ENCODE data around the gene ZNF157.

Gene ZNF157

DNA sequence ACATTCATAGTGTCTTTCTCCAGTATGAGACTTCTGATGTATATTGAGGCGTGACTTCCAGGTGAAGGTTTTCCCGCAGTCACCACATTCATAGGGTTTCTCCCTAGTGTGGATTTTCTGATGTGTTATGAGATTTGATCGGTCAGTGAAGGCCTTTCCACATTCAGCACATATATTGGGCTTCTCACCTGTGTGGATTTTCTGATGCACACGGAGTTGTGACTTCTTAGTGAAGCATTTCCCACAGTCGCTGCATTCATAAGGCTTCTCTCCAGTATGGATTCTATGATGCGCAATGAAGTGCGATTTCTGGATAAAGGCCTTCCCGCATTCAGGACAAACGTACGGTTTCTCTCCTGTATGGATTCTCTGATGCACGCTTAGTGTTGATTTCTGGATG, 77.2 kb downstream of the ZNF157 start:
- DNase-seq (ENCODE audit: low spot score) = no peak

DNA sequence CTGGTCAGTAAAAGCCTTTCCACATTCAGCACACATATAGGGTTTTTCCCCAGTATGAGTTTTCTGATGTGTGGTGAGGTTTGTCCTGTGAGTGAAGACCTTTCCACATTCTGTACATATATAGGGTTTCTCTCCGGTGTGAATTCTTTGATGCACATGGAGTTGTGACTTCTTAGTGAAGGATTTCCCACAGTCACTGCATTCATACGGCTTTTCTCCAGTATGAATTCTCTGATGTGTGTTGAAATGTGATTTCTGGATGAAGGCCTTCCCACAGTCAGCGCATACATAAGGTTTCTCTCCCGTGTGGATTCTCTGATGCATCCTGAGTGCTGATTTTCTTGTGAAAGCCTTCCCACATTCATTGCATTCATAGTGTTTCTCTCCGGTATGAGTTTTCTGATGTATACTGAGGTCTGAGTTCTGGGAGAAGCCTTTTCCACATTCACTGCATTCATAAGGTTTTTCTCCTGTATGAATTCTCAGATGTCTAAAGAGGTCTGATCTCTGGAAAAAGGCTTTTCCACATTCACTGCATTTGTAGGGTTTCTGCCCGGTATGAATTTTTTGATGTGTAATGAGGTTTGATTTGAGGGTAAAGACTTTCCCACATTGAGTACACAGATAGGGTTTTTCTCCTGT, 77.9 kb downstream of the ZNF157 start:
- no peak for DNase-seq (ENCODE audit: low spot score)

- no peak for DNase-seq (ENCODE audit: low spot score)
These were observed 81.7 kb downstream of the ZNF157 start for GRCh38 chrX:47452112-47452511.

DNA sequence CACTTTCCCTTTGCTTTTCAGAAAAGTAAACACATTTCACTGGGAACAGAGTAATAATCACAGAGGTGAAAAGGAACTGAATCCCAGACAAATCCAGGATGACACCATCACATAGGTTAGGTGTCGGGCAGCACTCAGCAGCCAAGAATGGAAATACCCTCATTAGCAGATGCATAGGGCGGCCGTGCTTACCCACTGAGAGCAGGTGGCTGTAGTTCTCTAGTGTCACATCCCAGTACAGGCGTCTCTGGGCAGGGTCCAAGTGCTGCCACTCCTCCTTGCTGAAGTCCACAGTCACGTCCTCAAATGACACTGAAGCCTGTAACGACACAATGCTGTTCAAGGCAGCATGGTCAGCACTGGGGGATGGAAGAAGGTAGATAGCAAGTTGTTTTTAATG, 85.7 kb downstream of the ZNF157 start:
- DNase-seq (ENCODE audit: low spot score) = no peak

DNA sequence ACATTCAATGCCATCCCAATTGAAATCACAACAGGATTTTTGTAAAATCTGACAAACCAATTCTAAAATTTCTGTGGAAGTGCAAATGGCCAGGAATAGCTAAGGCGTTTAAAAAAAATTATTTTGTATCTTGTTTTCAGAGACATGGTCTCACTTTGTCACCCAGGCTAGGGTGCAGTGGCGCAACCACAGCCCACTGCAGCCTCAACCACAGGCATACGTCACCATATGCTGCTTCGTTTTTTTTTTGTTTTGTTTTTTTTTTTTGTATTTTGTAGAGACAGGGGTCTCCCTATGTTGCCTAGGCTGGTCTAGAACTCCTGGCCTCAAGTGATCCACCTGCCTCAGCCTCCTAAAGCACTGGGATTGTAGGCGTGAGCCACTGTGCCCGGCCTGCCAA, 88.2 kb downstream of the ZNF157 start:
- no peak for DNase-seq (ENCODE audit: low spot score)

GRCh38 chrX:47460561-47460960, 90.2 kb downstream of the ZNF157 start:
- no peak for DNase-seq (ENCODE audit: low spot score)

Data from hematopoietic multipotent progenitor cell treated with erythropoietin and hydrocortisone succinate and interleukin-3 and kit ligand, for 17 days (in vitro differentiated cells).